ENCODE results near the gene CLCA4.
"Not testable (repeated sequence)": the region's sequence is repeated elsewhere in the genome, so short reads cannot be mapped to it uniquely, and the experiment has no call there.

CLCA4 gene

GRCh38 chr1:86546787-86547221 lies at the start of gene CLCA4:
Gene CLCA4, plus strand, starts transcription at chr1:86547078. Its CDS starts 42 bp downstream, at chr1:86547120.
- no peak for DNase-seq (ENCODE audit: low read depth in 1 of 2, low spot score in 1 of 2)

- no peak for DNase-seq (ENCODE audit: low read depth in 1 of 2, low spot score in 1 of 2)
These were observed 48.6 kb upstream of the CLCA4 start for GRCh38 chr1:86498281-86498680.

- no peak for DNase-seq (ENCODE audit: low read depth in 1 of 2, low spot score in 1 of 2)
These were observed 46.8 kb upstream of the CLCA4 start for GRCh38 chr1:86499987-86500593.

GRCh38 chr1:86500714-86501113 lies 46.2 kb upstream of the CLCA4 start:
- no peak for DNase-seq (ENCODE audit: low read depth in 1 of 2, low spot score in 1 of 2)

DNA sequence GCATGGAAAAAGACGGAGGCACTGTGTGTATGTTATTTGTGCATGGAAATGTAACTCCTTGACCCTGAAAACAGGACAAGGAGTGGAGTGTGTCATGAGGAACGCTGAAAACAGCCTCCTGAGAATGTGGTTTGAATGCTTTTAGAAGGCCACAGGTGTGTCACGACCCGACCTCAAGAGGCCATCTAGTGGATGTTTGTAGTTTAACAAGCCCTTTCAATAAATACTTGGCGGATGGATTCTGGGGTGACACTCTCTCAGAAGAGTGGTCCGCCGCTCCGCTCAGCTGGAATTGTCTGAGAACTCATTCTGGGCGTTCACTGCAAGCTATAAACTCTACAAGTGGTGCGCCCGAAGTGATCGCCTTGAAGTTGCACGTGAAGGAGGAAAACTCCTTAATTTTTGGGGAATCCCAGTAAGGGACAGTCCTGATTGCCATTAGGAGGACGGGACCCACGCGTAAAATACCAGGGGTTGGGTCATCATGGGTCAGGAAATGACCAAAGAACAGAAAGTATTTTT lies 44.7 kb upstream of the CLCA4 start:
- not testable (repeated sequence) for DNase-seq (ENCODE audit: low read depth in 1 of 2, low spot score in 1 of 2)

DNA sequence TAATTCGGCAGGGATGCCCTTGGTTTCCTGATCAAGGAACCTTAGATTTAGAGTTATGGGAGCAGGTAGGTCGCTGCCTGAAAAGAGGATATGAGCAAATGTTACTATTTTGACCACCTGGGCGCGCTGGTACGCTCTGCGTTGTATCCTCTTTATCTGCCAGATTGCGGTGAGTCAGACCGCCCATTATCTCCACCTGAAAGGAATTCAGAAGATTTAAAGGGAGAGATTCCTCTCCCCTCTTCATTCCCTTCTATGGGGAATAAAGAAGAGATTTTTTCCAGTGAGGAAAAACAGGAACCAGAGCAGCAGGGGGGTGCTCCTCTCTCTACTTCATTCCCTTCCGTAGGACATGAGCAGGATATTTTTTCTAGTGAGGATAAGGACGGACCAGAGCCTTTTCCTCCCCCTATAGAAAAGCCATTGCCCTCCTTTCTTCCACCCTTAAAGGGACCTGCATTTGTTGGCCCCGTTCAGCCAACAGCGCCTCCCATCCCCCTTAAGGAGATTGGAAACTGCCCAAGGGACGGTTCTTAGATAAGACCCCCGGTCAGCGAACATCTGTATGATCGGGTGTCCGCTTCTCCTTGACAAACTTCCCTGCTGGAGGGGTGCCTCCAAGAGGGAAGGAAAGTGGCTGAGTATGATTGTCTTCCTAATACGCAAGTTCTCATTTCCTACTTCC lies 44.0 kb upstream of the CLCA4 start:
- no peak for DNase-seq (ENCODE audit: low read depth in 1 of 2, low spot score in 1 of 2)

- DNase-seq (ENCODE audit: low read depth in 1 of 2, low spot score in 1 of 2): no peak
These were observed 43.3 kb upstream of the CLCA4 start for GRCh38 chr1:86503406-86504136.

DNA sequence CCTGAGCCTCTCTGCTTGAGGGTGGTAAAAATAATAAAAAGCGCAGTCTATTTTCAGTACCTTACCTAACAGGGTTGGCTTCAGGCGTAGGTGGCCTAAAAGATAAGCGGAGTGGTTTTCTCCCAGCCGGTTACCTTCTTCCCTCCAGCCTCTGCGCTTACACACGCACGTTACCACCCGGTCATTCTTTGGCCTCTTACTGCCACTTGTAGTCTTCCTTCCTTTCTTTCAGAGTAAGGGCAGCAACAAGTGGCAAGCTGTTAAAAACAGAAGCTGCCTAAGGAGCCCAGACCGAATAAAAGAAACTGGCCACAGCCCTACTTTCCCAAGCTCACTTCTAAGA lies 42.8 kb upstream of the CLCA4 start:
- no peak for DNase-seq (ENCODE audit: low read depth in 1 of 2, low spot score in 1 of 2)

- DNase-seq (ENCODE audit: low read depth in 1 of 2, low spot score in 1 of 2): no peak
These were observed 41.8 kb upstream of the CLCA4 start for GRCh38 chr1:86504895-86505563.

GRCh38 chr1:86505564-86505902 lies 41.3 kb upstream of the CLCA4 start:
- DNase-seq (ENCODE audit: low read depth in 1 of 2, low spot score in 1 of 2): no peak

- DNase-seq (ENCODE audit: low read depth in 1 of 2, low spot score in 1 of 2): no peak
These were observed 38.8 kb upstream of the CLCA4 start for GRCh38 chr1:86507935-86508582.

GRCh38 chr1:86508583-86508969 lies 38.3 kb upstream of the CLCA4 start:
- no peak for DNase-seq (ENCODE audit: low read depth in 1 of 2, low spot score in 1 of 2)

GRCh38 chr1:86515597-86515996 lies 31.3 kb upstream of the CLCA4 start:
- no peak for DNase-seq (ENCODE audit: low read depth in 1 of 2, low spot score in 1 of 2)

DNA sequence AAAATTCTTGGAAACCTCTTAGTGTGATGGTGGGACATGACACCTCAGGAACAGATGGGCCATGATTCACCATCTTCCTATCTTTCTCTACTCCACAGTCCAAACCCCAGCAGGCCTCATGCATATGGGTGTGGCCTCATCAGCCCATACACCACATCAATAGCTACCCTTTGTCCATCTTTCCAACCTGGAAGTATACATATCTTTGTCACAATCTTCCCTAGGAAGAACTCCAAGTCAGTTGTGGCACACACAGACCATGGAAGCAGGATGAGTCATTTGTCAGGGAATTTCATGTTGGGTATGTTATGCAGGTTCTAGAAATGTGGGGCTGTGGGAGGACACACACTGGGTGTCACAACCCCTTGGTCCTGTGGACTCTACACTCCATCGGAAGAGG lies 30.5 kb upstream of the CLCA4 start:
- no peak for DNase-seq (ENCODE audit: low read depth in 1 of 2, low spot score in 1 of 2)

- DNase-seq (ENCODE audit: low read depth in 1 of 2, low spot score in 1 of 2): no peak
These were observed 29.5 kb upstream of the CLCA4 start for GRCh38 chr1:86517336-86517735.

- no peak for DNase-seq (ENCODE audit: low read depth in 1 of 2, low spot score in 1 of 2)
These were observed 25.9 kb upstream of the CLCA4 start for GRCh38 chr1:86520789-86521521.

- no peak for DNase-seq (ENCODE audit: low read depth in 1 of 2, low spot score in 1 of 2)
These were observed 25.4 kb upstream of the CLCA4 start for GRCh38 chr1:86521522-86521891.

DNA sequence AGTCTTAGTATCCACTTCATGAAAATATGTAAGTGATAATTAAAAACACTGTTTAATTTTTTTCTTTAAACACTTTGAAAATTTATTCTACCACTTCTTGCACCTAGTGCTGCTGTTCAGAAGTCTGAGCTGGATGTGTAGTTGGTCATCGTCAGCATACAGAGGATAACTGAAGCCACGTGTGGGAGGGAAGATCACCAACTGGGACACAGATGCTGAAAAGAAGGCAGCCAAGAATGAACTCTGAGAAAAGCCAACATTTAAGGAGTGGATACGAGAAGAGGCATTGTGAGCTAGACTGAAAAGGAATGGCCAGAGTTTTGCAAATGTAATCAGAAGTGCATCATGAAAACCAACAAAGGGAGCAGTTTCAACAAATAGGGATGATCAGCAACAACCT lies 24.6 kb upstream of the CLCA4 start:
- DNase-seq (ENCODE audit: low read depth in 1 of 2, low spot score in 1 of 2): no peak

DNA sequence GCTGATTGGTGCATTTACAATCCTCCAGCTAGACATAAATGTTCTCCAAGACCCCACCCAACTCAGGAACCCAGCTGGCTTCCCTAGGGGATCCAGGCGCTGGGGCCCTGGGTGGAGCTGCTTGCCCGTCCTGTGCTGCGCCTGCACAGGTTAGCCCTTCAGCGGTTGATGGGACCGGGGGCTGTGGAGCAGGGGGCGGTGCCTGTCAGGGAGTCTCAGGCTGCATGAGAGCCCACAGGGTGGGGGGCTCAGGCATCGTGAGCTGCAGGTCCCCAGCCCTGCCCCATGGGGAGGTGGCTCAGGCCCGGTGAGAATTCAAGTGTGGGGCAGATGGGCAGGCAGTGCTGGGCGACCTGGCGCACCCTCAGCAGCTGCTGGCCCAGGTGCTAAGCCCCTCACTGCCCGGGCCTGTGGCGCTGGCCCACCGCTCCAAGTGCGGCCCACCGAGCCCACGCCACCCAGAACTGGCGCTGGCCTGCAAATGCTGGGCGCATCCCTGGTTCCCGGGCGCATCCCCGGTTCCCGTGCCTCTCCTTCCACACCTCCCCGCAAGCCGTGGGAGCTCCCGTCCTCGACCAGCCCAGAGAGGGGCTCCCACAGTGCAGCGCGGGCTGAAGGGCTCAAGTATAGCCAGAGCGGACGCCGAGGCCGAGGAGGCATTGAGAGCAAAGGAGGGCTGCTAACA lies 23.1 kb upstream of the CLCA4 start:
- no peak for DNase-seq (ENCODE audit: low read depth in 1 of 2, low spot score in 1 of 2)

GRCh38 chr1:86527306-86527705 lies 19.6 kb upstream of the CLCA4 start:
- DNase-seq (ENCODE audit: low read depth in 1 of 2, low spot score in 1 of 2): no peak
